Liver (tissue), 9 donors: ENCODE measurements around the gene TEX44. TPM values are rescaled to one million over a fixed set of nuclear protein-coding genes. Genes with fewer than 3 reads are reported as not detected.

Source experiments
- DNase-seq: peaks from one replicate; pipeline ENCODE4 v3.0.0-alpha.2; 2017; ENCODE audit warnings: low spot score
- H3K27ac ChIP-seq, 2 donors: one replicate each; pipeline ENCODE4 v1.7.0; 2013; ENCODE audit warnings: inconsistent platforms in 2 of 2, low read length in 2 of 2, control low read depth in 1 of 2, low read depth in 1 of 2, mild to moderate bottlenecking in 1 of 2
- H3K27me3 ChIP-seq, 4 donors: one replicate each; pipeline versions ENCODE4 v1.6.1 to v1.7.0; 2013; ENCODE audit warnings: low read length in 3 of 4, inconsistent platforms in 1 of 4, mild to moderate bottlenecking in 1 of 4, moderate library complexity in 1 of 4; ENCODE audit not compliant: control insufficient read depth in 4 of 4, insufficient read depth in 4 of 4
- H3K36me3 ChIP-seq, 4 donors: one replicate each; pipeline versions ENCODE4 v1.6.1 to v1.7.0; 2013; ENCODE audit warnings: low read length in 3 of 4, mild to moderate bottlenecking in 3 of 4, low read depth in 1 of 4, moderate library complexity in 1 of 4; ENCODE audit not compliant: control insufficient read depth in 4 of 4, insufficient read depth in 3 of 4
- H3K4me1 ChIP-seq, 4 donors: one replicate each; pipeline versions ENCODE4 v1.6.1 to v1.7.0; 2013; ENCODE audit warnings: low read length in 3 of 4, mild to moderate bottlenecking in 3 of 4, moderate library complexity in 1 of 4; ENCODE audit not compliant: control insufficient read depth in 4 of 4, insufficient read depth in 4 of 4
- H3K4me3 ChIP-seq, 3 donors: one replicate each; pipeline versions ENCODE4 v1.6.1 to v1.7.0; 2013; ENCODE audit warnings: low read length in 3 of 3, control low read depth in 1 of 3, low read depth in 1 of 3, mild to moderate bottlenecking in 1 of 3
- H3K9ac ChIP-seq, 2 donors: one replicate each; pipeline ENCODE4 v1.7.0; 2013; ENCODE audit warnings: low read length in 2 of 2, mild to moderate bottlenecking in 2 of 2, moderate library complexity in 2 of 2, control low read depth in 1 of 2, low read depth in 1 of 2
- H3K9me3 ChIP-seq, 4 donors: one replicate each; pipeline versions ENCODE4 v1.6.1 to v1.7.0; 2013; ENCODE audit warnings: low read length in 3 of 4; ENCODE audit not compliant: control insufficient read depth in 4 of 4
- ATF3 ChIP-seq: IDR thresholded peaks from 2 replicates; pipeline ENCODE4 v1.6.1; 2016; ENCODE audit warnings: antibody characterized with exemption
- EGR1 ChIP-seq, 2 donors: IDR thresholded peaks; 2 replicates each; pipeline ENCODE4 v1.6.1; 2016 to 2018; ENCODE audit warnings: antibody characterized with exemption in 2 of 2, low read depth in 2 of 2
- FOXA1 ChIP-seq: IDR thresholded peaks from 2 replicates; pipeline ENCODE4 v1.6.1; 2016; ENCODE audit warnings: antibody characterized with exemption
- FOXA2 ChIP-seq: IDR thresholded peaks from 2 replicates; pipeline ENCODE4 v1.6.1; 2016; ENCODE audit warnings: antibody characterized with exemption
- GABPA ChIP-seq, 2 donors: IDR thresholded peaks in 1 of 2; conservative IDR thresholded peaks in 1 of 2; 2 replicates each; pipeline ENCODE4 v1.6.1; 2016; ENCODE audit warnings: antibody characterized with exemption in 2 of 2, mild to moderate bottlenecking in 1 of 2, moderate library complexity in 1 of 2
- HNF4A ChIP-seq, 2 donors: conservative IDR thresholded peaks; 2 replicates each; pipeline ENCODE4 v1.6.1; 2016; ENCODE audit warnings: antibody characterized with exemption in 2 of 2, mild to moderate bottlenecking in 2 of 2
- HNF4G ChIP-seq: IDR thresholded peaks from 2 replicates; pipeline ENCODE4 v1.6.1; 2016; ENCODE audit warnings: antibody characterized with exemption
- RAD21 ChIP-seq, 2 donors: IDR thresholded peaks; 2 replicates each; pipeline ENCODE4 v1.6.1; 2016; ENCODE audit warnings: antibody characterized with exemption in 2 of 2, mild to moderate bottlenecking in 2 of 2
- RXRA ChIP-seq, 2 donors: IDR thresholded peaks; 2 replicates each; pipeline ENCODE4 v1.6.1; 2017 to 2018; ENCODE audit warnings: antibody characterized with exemption in 2 of 2, mild to moderate bottlenecking in 1 of 2
- SP1 ChIP-seq: IDR thresholded peaks from 2 replicates; pipeline ENCODE4 v1.6.1; 2018; ENCODE audit warnings: antibody characterized with exemption, mild to moderate bottlenecking
- TAF1 ChIP-seq: conservative IDR thresholded peaks from 2 replicates; pipeline ENCODE4 v1.6.1; 2016; ENCODE audit warnings: antibody characterized with exemption, mild to moderate bottlenecking
- YY1 ChIP-seq: IDR thresholded peaks from 2 replicates; pipeline ENCODE4 v1.6.1; 2016; ENCODE audit warnings: antibody characterized with exemption, mild to moderate bottlenecking
- WGBS: extraction: QIAGEN DNeasy Blood & Tissue Kit; methylation state at CpG from one replicate; pipeline ENCODE4 v1.1.7; 2013; 5-methylcytosine and 5-hydroxymethylcytosine counted together
- polyA plus RNA-seq, 2 donors: library from polyadenylated mRNA; stranded (reverse) in 1 of 2; unstranded in 1 of 2; fragments of 200-250 nt in 1 of 2; fragments of >200 nt in 1 of 2; fragmentation: Nextera tagmentation in 1 of 2; extraction: Ambion mirVana in 1 of 2; gene quantifications; one replicate each; pipeline versions ENCODE4 v1.2.1 to v1.2.3, GENCODE V29; 2013 to 2015
- total RNA-seq, 2 donors: library from RNA; depleted of rRNA; stranded (reverse); fragments of >200 nt; gene quantifications; one replicate each; pipeline ENCODE4 v1.2.3, GENCODE V29; 2014
- TF ChIP-seq, protein P1 (sequence below): fragments of 150-350 bp; IDR thresholded peaks from 2 replicates; pipeline ENCODE4 v1.5.1; 2017; ENCODE audit warnings: improper control_type of control experiment, low read depth, low read length; ENCODE audit not compliant: missing input control
- donor health status: healthy.
- donor health status: healthy.
- donor health status: healthy.
- donor health status: healthy.
- donor health status: healthy.

The TEX44 gene
- total and polyA plus RNA-seq, 4 donors: not detected

GRCh38 chr2:231600619-231601355, 8.1 kb downstream of the TEX44 start:
- no peak for TF ChIP-seq EGR1 (IDR thresholded peaks at IDR 0.05; ENCODE audit: low read depth in 2 of 2)
- no peak for TF ChIP-seq ATF3
- no peak for TF ChIP-seq HNF4A (conservative IDR thresholded peaks at IDR 0.05)
- no peak for TF ChIP-seq TAF1
- no peak for TF ChIP-seq HNF4G
- TF ChIP-seq GABPA (IDR thresholded peaks at IDR 0.05 in 1 of 2, conservative IDR thresholded peaks at IDR 0.05 in 1 of 2): no peak
- no peak for TF ChIP-seq FOXA2
- no peak for TF ChIP-seq FOXA1
- no peak overlapping the region for H3K9ac ChIP-seq
- whole genome bisulfite sequencing: 77% methylated on average over 11 of the region's 11 CpGs

GRCh38 chr2:231601356-231602229, 8.9 kb downstream of the TEX44 start:
- TF ChIP-seq RXRA (IDR thresholded peaks at IDR 0.05) (peak in 1 of 2 donors; percentile 50), FOXA2 (no peak), RAD21 (IDR thresholded peaks at IDR 0.05) (peak; percentile 55 to 79), SP1 (no peak)
- TF ChIP-seq, protein P1, sequence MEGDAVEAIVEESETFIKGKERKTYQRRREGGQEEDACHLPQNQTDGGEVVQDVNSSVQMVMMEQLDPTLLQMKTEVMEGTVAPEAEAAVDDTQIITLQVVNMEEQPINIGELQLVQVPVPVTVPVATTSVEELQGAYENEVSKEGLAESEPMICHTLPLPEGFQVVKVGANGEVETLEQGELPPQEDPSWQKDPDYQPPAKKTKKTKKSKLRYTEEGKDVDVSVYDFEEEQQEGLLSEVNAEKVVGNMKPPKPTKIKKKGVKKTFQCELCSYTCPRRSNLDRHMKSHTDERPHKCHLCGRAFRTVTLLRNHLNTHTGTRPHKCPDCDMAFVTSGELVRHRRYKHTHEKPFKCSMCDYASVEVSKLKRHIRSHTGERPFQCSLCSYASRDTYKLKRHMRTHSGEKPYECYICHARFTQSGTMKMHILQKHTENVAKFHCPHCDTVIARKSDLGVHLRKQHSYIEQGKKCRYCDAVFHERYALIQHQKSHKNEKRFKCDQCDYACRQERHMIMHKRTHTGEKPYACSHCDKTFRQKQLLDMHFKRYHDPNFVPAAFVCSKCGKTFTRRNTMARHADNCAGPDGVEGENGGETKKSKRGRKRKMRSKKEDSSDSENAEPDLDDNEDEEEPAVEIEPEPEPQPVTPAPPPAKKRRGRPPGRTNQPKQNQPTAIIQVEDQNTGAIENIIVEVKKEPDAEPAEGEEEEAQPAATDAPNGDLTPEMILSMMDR: peak; percentile 59
- no peak overlapping the region for H3K27ac ChIP-seq
- no peaks in the 10 kb centered on the region for H3K27me3 ChIP-seq
- WGBS: 32% methylated on average over 12 of the region's 12 CpGs
- H3K4me3 ChIP-seq: no peak overlapping the region
- no peaks in the 10 kb centered on the region for H3K36me3 ChIP-seq
- no peak overlapping the region for H3K9ac ChIP-seq
- peak; percentile 83 for DNase-seq
- H3K4me1 ChIP-seq: peaks cover 0 to 5% (median 4%) of the 10 kb centered on the region in 4 donors
- H3K9me3 ChIP-seq: no peaks in the 10 kb centered on the region

More at GRCh38 chr2:231600619-231601355, 8.1 kb downstream of the TEX44 start:
- H3K4me1 ChIP-seq: peaks cover 0 to 5% (median 4%) of the 10 kb centered on the region in 4 donors
- H3K9me3 ChIP-seq: no peaks in the 10 kb centered on the region
- H3K27me3 ChIP-seq: no peaks in the 10 kb centered on the region
- no peak overlapping the region for H3K27ac ChIP-seq
- DNase-seq: no peak
- H3K4me3 ChIP-seq: no peak overlapping the region
- H3K36me3 ChIP-seq: no peaks in the 10 kb centered on the region

- H3K4me1 ChIP-seq: peaks cover 0 to 5% (median 4%) of the 10 kb centered on the region in 4 donors
Measured at GRCh38 chr2:231602859-231603467, 10.3 kb downstream of the TEX44 start.

More at GRCh38 chr2:231602859-231603467, 10.3 kb downstream of the TEX44 start:
- TF ChIP-seq YY1: no peak
- no peak for TF ChIP-seq RXRA (IDR thresholded peaks at IDR 0.05)
- no peak for TF ChIP-seq FOXA1
- TF ChIP-seq TAF1: no peak
- TF ChIP-seq RAD21 (IDR thresholded peaks at IDR 0.05): no peak
- Histone ChIP-seq H3K27me3 (no peaks in the 10 kb centered on the region), H3K36me3 (no peaks in the 10 kb centered on the region), H3K9me3 (no peaks in the 10 kb centered on the region), H3K9ac (no peak overlapping the region), H3K4me3 (no peak overlapping the region), H3K27ac (no peak overlapping the region)
- DNase-seq: no peak
- 75% methylated on average over 6 of the region's 6 CpGs for WGBS
